Measurements from ENCODE around the gene SLC2A2.

- TF ChIP-seq CTCF (IDR thresholded peaks at IDR 0.05) = no peak
- no peak for TF ChIP-seq EP300 (IDR thresholded peaks at IDR 0.05; ENCODE audit: low read depth)
- no peak for TF ChIP-seq POLR2AphosphoS5 (IDR thresholded peaks at IDR 0.05)
- TF ChIP-seq POLR2A (IDR thresholded peaks at IDR 0.05) = no peak
These were observed 12.4 kb downstream of the SLC2A2 start for GRCh38 chr3:171013822-171014748.
